ENCODE results near the gene FRMPD4.

Gene FRMPD4

GRCh38 chrX:12360383-12360782, 222.1 kb downstream of the FRMPD4 start:
- in situ Hi-C loops (cut with MboI; ENCODE audit: low sequenced_read_pairs) = no loop called here

- in situ Hi-C loops (cut with MboI; ENCODE audit: low sequenced_read_pairs) = no loop called here
These were observed 222.8 kb downstream of the FRMPD4 start for GRCh38 chrX:12360986-12361598.

GRCh38 chrX:12363216-12363615, 224.9 kb downstream of the FRMPD4 start:
- in situ Hi-C loops (cut with MboI; ENCODE audit: low sequenced_read_pairs) = no loop called here

GRCh38 chrX:12366440-12366839, 228.2 kb downstream of the FRMPD4 start:
- in situ Hi-C loops (cut with MboI; ENCODE audit: low sequenced_read_pairs) = no loop called here

GRCh38 chrX:12367254-12367653, 229.0 kb downstream of the FRMPD4 start:
- in situ Hi-C loops (cut with MboI; ENCODE audit: low sequenced_read_pairs) = no loop called here

- in situ Hi-C loops (cut with MboI; ENCODE audit: low sequenced_read_pairs) = no loop called here
These were observed 232.3 kb downstream of the FRMPD4 start for GRCh38 chrX:12370497-12370986.

- in situ Hi-C loops (cut with MboI; ENCODE audit: low sequenced_read_pairs) = no loop called here
These were observed 233.8 kb downstream of the FRMPD4 start for GRCh38 chrX:12372111-12372510.

GRCh38 chrX:12374286-12374685, 236.0 kb downstream of the FRMPD4 start:
- in situ Hi-C loops (cut with MboI; ENCODE audit: low sequenced_read_pairs) = no loop called here

GRCh38 chrX:12378253-12378652, 240.0 kb downstream of the FRMPD4 start:
- in situ Hi-C loops (cut with MboI; ENCODE audit: low sequenced_read_pairs) = no loop called here

- in situ Hi-C loops (cut with MboI; ENCODE audit: low sequenced_read_pairs) = no loop called here
These were observed 240.4 kb downstream of the FRMPD4 start for GRCh38 chrX:12378706-12379105.

GRCh38 chrX:12379671-12380070, 241.4 kb downstream of the FRMPD4 start:
- in situ Hi-C loops (cut with MboI; ENCODE audit: low sequenced_read_pairs) = no loop called here

- in situ Hi-C loops (cut with MboI; ENCODE audit: low sequenced_read_pairs) = no loop called here
These were observed 244.9 kb downstream of the FRMPD4 start for GRCh38 chrX:12383196-12383595.

GRCh38 chrX:12390301-12390700, 252.0 kb downstream of the FRMPD4 start:
- in situ Hi-C loops (cut with MboI; ENCODE audit: low sequenced_read_pairs) = no loop called here

- in situ Hi-C loops (cut with MboI; ENCODE audit: low sequenced_read_pairs) = no loop called here
These were observed 258.3 kb downstream of the FRMPD4 start for GRCh38 chrX:12396584-12396983.

- in situ Hi-C loops (cut with MboI; ENCODE audit: low sequenced_read_pairs) = no loop called here
These were observed 261.9 kb downstream of the FRMPD4 start for GRCh38 chrX:12400218-12400617.

GRCh38 chrX:12401252-12401651, 263.0 kb downstream of the FRMPD4 start:
- in situ Hi-C loops (cut with MboI; ENCODE audit: low sequenced_read_pairs) = no loop called here

GRCh38 chrX:12403474-12404082, 265.3 kb downstream of the FRMPD4 start:
- in situ Hi-C loops (cut with MboI; ENCODE audit: low sequenced_read_pairs) = no loop called here

GRCh38 chrX:12405306-12405705, 267.0 kb downstream of the FRMPD4 start:
- in situ Hi-C loops (cut with MboI; ENCODE audit: low sequenced_read_pairs) = no loop called here

GRCh38 chrX:12410523-12410922, 272.2 kb downstream of the FRMPD4 start:
- in situ Hi-C loops (cut with MboI; ENCODE audit: low sequenced_read_pairs) = no loop called here

GRCh38 chrX:12411831-12412230, 273.6 kb downstream of the FRMPD4 start:
- in situ Hi-C loops (cut with MboI; ENCODE audit: low sequenced_read_pairs) = no loop called here

- in situ Hi-C loops (cut with MboI; ENCODE audit: low sequenced_read_pairs) = no loop called here
These were observed 274.3 kb downstream of the FRMPD4 start for GRCh38 chrX:12412561-12412960.

GRCh38 chrX:12419591-12419990, 281.3 kb downstream of the FRMPD4 start:
- in situ Hi-C loops (cut with MboI; ENCODE audit: low sequenced_read_pairs) = no loop called here

GRCh38 chrX:12421918-12422317, 283.6 kb downstream of the FRMPD4 start:
- in situ Hi-C loops (cut with MboI; ENCODE audit: low sequenced_read_pairs) = no loop called here

Data from HL-60/S4 (cell line).